HepG2 (cell line): ENCODE data around the gene NCBP1. TPM values are rescaled to one million over a fixed set of nuclear protein-coding genes. Genes with fewer than 3 reads are reported as not detected.

Source experiments
- DNMT1 ChIP-seq: sonication (generic); formaldehyde crosslinking; IDR thresholded peaks from 2 replicates; pipeline ENCODE4 v1.5.1; 2020; ENCODE audit warnings: mild to moderate bottlenecking, missing genetic modification reagents
- DZIP1 ChIP-seq: sonication (generic); formaldehyde crosslinking; IDR thresholded peaks from 2 replicates; pipeline ENCODE4 v1.5.0; 2020; ENCODE audit warnings: mild to moderate bottlenecking, missing genetic modification reagents
- EEA1 ChIP-seq: sonication (generic); formaldehyde crosslinking; IDR thresholded peaks from 2 replicates; pipeline ENCODE4 v1.5.1; 2020; ENCODE audit warnings: mild to moderate bottlenecking, missing genetic modification reagents, borderline replicate concordance
- EED ChIP-seq: sonication (generic); formaldehyde crosslinking; IDR thresholded peaks from 2 replicates; pipeline ENCODE4 v1.5.0; 2020; ENCODE audit warnings: mild to moderate bottlenecking, missing genetic modification reagents
- GRHL1 ChIP-seq: sonication (generic); formaldehyde crosslinking; conservative IDR thresholded peaks from 2 replicates; pipeline ENCODE4 v1.8.0; 2022; ENCODE audit warnings: missing genetic modification reagents
- HNF4G ChIP-seq, 2 experiments: sonication (generic) in 1 of 2; formaldehyde crosslinking in 1 of 2; IDR thresholded peaks; 2 replicates each; pipeline versions ENCODE4 v1.4.0 to v1.6.1; 2011 to 2020; ENCODE audit warnings: borderline replicate concordance in 2 of 2, low read depth in 2 of 2, mild to moderate bottlenecking in 2 of 2, low read length in 1 of 2, missing genetic modification reagents in 1 of 2, moderate library complexity in 1 of 2
- HNRNPL ChIP-seq: fragments of 200-400 bp; formaldehyde crosslinking; IDR thresholded peaks from 2 replicates; pipeline ENCODE4 v1.6.1; 2017; ENCODE audit warnings: mild to moderate bottlenecking, low read depth, low read length
- MLXIP ChIP-seq: sonication (generic); formaldehyde crosslinking; IDR thresholded peaks from 2 replicates; pipeline ENCODE4 v1.9.0; 2021; ENCODE audit warnings: missing genetic modification reagents, borderline replicate concordance
- PRDM4 ChIP-seq: sonication (generic); formaldehyde crosslinking; IDR thresholded peaks from 2 replicates; pipeline ENCODE4 v1.9.0; 2021; ENCODE audit warnings: missing genetic modification reagents, borderline replicate concordance
- SAP130 ChIP-seq: IDR thresholded peaks from 2 replicates; pipeline ENCODE4 v1.6.1; 2016; ENCODE audit warnings: low read depth
- ZNF605 ChIP-seq: sonication (generic); formaldehyde crosslinking; IDR thresholded peaks from 2 replicates; pipeline ENCODE4 v1.8.0; 2022; ENCODE audit warnings: mild to moderate bottlenecking, missing genetic modification reagents
- ZNF724P ChIP-seq: sonication (generic); formaldehyde crosslinking; IDR thresholded peaks from 2 replicates; pipeline ENCODE4 v1.8.0; 2022; ENCODE audit warnings: missing genetic modification reagents, borderline replicate concordance
- polyA plus RNA-seq, 8 experiments: library from polyadenylated mRNA; depleted of rRNA in 3 of 8; stranded (reverse) in 7 of 8; unstranded in 1 of 8; fragments of >200 nt; fragmentation: Illumina TruSeq in 4 of 8; extraction: Trizol in 4 of 8; gene quantifications; 2 replicates each; pipeline versions ENCODE4 v1.2.1 to v1.2.3, GENCODE V29; 2011 to 2016; ENCODE audit warnings: low read depth in 4 of 8, missing spikeins in 1 of 8, mixed read lengths in 1 of 8; ENCODE audit not compliant: insufficient read depth in 1 of 8
- total RNA-seq, 5 experiments: library from RNA; depleted of rRNA; stranded (reverse); fragments of >200 nt; fragmentation: Illumina TruSeq; extraction: Trizol; gene quantifications; 2 replicates each; pipeline ENCODE4 v1.2.3, GENCODE V29; 2016; ENCODE audit warnings: low read depth in 1 of 5

Gene NCBP1
- total and polyA plus RNA-seq, 2 of the 13 experiments (the other 11 are each of a cell fraction or from before 2014, with no cell fraction given): 13.3 to 40.2 TPM

- no peak; the same call in 1 of the 2 replicates for TF ChIP-seq MLXIP (CRISPR knock-in tag)
- no peak for TF ChIP-seq HNRNPL
- TF ChIP-seq PRDM4 (CRISPR knock-in tag): no peak
- TF ChIP-seq DNMT1: peak; percentile 82; the same call in 1 of the 2 replicates
- no peak for TF ChIP-seq ZNF724P (CRISPR knock-in tag)
- TF ChIP-seq DZIP1 (CRISPR knock-in tag): peak; percentile 67; the same call in 1 of the 2 replicates
- TF ChIP-seq HNF4G (IDR thresholded peaks at IDR 0.05; ENCODE audit: borderline replicate concordance, low read depth, low read length): 0 out of 2 replicates have a peak, but pooled peaks have one; percentile 4
- TF ChIP-seq HNF4G (CRISPR knock-in tag; IDR thresholded peaks at IDR 0.05; ENCODE audit: borderline replicate concordance, low read depth): no peak
- TF ChIP-seq SAP130: peak; percentile 69
- peak; percentile 87; the same call in 1 of the 2 replicates for TF ChIP-seq EEA1 (CRISPR knock-in tag)
- no peak; the same call in 1 of the 2 replicates for TF ChIP-seq EED (CRISPR knock-in tag)
- no peak for TF ChIP-seq ZNF605 (CRISPR knock-in tag)
- no peak for TF ChIP-seq GRHL1 (CRISPR knock-in tag)
These were observed 63.4 kb downstream of the NCBP1 start, which contains the start of gene XPA (continued) for GRCh38 chr9:97696803-97697601.
